HG02642 (cell line): ENCODE results near the gene SORD.
"Not testable (repeated sequence)": the region's sequence is repeated elsewhere in the genome, so short reads cannot be mapped to it uniquely, and the experiment has no call there.

ENCODE experiments used
- ATAC-seq: cut with Tn5 transposase; IDR thresholded peaks from one replicate; pipeline ENCODE4 v1.9.1; 2021; ENCODE audit warnings: mild to moderate bottlenecking; ENCODE audit not compliant: unreplicated experiment, poor library complexity

Gene SORD

DNA sequence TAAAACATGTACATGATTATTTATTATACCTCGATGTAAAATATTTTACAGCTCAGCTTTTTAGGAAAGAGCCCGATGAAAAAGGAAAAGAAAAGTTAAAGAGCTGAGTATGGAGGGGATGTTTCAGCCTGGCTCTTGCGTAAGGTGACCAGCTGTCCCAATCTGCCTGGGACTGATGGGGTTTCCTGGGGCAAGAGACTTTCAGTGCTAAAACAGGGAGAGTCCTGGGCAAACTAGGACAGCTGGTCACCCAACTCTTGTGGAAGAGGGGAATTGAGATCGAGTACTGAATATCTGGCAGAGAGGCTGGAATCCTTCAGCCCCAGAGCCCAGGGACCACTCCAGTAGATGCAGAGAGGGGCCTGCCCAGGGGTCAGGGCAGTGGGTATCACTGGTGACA, 70.0 kb downstream of the SORD start:
- no peak for ATAC-seq

DNA sequence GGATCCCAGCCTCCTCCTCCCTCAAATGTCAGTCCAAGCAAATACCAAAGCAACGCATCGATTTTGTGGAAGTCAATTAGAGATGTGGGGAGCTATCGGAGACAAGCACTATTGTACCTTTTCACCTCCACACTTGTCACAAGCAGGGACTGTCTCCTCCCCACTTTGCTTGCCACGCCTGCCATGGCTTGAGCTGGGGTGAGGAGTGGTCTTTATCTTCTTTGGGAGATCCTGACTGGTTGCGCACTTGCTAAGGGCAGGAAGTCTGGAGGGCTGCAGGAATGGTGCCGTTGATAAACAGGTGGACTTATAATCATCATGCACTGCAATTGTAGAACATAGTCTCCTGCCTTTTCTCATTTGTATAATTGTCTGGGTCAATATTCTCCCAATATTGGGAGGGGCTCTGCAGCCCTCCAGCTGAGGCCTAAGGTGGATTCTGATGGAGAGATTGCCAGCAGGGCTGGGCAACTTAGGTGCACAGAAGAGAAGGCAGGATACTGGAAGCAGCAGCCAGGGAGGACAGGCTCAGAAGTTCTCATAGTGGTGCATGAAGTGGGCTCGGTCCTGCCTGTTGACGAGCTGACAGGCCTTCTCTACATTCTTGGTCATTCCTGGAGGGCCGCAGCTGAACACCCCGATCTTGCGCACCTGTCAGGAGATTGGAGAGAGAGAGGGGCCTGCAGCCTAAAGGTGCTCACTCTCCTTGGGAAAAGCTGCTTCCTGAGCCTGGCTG, 70.8 kb downstream of the SORD start:
- ATAC-seq = no peak

DNA sequence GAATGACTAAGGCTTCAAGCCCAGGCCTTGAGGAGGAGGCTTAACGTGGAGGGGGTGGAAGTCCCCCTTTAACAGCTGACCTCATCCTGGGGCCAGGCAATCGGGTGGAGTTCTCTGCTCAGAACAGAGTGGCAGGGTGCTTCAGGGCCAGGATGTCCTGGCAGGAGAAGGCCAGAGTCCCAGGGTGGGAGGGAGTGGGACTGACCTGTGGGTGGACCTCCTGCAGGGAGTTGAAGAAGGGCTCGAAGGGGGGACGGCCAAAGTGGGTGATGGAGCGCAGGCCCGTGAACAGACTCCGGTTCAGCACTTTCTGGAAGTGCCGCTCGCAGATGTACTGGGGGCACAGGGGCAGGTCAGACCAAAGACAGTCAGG, 71.3 kb downstream of the SORD start:
- ATAC-seq = no peak

GRCh38 chr15:45095661-45096060, 72.7 kb downstream of the SORD start:
- no peak for ATAC-seq

- ATAC-seq = no peak
These were observed 74.5 kb downstream of the SORD start for GRCh38 chr15:45097466-45097865.

DNA sequence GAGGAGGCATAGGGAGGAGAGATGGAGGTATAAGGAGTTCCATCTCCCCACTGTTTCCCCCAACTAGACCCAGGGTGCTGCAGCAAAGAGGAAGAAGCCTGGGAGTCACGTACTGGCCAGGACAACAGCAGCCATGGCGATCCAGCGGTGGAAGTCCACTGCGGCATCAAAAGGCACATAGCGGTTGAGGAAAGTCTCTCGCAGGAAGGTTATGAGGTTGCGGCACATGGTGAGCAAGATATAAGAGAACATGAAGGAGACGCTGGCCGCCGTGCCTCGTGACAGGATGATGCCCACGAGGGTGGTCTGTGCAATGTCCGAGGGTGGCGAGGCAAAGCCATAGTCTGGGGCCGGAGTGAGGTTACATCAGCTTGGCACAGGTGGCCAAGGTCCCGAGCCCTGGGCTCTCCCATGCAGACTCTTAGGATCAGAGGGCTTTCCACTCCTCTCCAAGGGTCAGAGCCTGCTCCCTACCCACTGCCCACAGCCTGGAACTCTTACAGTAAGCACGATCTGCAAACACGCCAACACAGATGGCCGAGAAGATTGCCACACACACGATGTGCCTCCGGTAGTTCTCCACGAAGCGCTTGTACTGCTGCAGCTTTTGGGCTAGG, 76.7 kb downstream of the SORD start:
- ATAC-seq = no peak

DNA sequence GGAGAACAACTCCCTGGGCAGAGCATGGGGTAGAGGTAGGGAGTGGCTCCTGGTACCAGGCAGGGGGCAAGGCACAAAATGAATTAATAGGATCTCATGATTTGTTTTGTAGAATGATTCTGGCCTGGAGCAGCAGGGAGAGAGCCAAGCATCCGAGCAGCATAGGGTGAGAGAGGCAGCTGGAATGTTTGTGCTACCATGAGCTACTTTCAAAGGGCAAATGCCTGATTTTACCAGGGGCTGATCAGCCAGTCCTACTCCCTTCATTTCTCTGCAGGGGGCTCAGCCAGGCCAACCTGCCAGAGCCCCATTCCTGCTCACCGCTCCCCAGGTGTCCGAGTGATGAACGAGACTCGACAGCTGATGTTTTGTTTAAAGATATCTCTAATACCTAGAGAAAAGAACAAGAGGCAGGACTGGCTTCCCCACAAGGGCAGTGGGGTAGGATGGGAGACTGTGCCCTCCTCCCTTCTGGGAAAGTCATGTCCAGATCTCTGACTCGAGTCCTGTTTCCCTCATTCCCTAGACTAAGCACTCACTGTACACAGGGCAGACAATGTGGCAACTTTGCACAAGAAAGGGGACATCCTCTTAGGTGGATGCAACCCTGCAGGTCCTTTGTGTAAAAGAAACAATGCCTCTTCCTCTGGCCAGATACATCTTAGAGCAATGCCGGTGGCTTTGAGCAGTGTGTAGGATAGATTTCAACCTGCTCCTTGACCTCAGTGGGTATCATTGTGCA, 78.1 kb downstream of the SORD start:
- ATAC-seq = no peak

GRCh38 chr15:45101749-45102148, 78.8 kb downstream of the SORD start:
- ATAC-seq = no peak

- no peak for ATAC-seq
These were observed 79.2 kb downstream of the SORD start for GRCh38 chr15:45102226-45102625.

DNA sequence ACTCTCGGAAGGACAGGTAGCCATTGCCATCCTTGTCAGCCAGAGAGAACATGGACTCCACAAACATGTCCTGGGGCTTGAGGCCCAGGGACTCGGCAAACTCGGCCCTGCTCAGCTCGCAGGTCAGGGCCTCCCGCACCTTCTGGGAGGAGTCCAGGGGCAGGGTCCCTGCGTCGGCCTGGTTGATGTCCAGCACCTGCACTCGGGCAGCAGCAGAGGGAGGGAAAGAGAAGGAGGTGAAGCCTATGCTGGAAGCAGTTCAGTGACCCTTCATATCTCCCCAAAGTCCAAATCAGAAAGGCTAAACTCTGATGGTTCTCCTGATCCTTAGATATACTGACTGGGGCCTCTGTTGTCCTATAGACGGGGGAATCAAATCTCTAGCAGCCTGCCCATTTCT, 81.2 kb downstream of the SORD start:
- ATAC-seq = not testable (repeated sequence)

- no peak for ATAC-seq
These were observed 82.6 kb downstream of the SORD start for GRCh38 chr15:45105586-45105985.

DNA sequence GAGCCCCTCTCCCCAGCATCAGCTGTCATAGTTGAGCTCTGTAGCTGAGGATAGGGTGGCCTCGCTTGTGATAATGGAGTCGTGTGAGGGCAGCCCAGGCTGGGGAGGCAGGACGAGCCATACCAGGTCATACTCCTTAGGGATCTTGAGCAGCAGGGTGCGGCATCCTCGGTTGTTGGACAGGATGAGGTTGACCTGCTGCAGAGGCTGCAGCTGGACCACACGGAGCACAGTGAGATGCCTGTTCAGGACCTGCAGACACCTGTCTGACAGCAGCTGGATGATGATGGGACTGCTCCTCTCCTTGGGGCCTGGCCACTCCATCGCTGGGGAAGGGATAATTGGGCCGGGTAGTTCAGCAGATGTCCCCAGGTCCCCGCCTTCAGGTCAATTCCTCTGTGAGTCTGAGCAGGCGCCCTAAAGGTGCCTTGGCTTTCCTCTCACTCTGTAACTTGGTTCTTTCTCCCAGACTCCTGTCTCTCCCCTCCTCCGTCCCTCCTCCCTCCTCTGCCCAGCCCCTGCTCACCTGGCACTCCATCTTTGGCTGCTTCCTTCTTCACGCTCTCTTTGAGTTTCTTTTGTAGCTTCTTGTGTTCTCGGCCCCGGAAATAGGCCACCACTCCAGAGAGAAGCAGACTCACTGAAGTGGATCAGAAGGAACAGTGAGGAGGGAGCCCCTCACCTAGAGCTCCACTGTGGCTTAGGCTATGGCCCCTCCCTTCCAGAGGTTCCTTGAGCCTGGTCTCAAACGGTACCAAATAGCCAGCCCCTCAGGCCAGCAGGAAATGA, 83.2 kb downstream of the SORD start:
- no peak for ATAC-seq

- ATAC-seq = no peak
These were observed 85.1 kb downstream of the SORD start for GRCh38 chr15:45107941-45108630.

- no peak for ATAC-seq
These were observed 87.3 kb downstream of the SORD start for GRCh38 chr15:45110256-45110820.

DNA sequence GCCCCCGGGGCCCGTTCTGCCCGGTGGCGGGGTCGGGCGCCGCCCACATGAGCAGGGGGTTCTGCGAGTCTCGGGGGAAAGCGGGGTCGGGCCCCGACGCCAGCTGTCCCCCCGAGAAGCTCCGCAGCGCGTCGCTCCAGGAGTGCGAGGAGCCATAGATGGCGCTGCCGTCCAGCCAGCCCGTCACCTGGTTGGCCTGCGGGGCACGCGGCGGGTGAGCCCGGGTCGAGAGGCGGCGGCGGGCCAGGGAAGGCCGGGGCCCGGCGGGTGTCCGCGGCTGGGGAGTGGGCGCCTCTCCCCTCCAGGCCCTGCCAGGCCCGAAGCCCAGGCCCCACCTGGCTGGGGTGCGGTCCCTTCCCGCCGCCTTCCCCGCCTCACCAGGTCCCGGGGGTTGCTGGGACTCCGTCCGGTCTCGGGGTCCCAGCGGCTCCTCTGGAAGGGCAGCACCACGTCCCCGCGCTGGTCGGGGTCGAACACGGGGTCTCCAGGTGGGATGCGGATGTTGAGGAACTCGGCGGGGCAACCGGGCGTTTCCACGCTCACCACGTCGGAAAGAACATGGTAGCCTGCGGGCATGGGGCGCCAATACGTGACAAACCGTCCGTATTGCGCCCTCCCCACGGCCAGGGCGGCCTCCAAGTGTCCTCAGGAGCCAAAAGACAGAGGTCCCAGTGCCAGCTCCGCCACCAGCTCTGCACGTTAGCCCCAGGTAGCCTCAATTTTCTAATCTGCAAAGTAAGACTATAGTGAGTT, 88.6 kb downstream of the SORD start:
- ATAC-seq = no peak

GRCh38 chr15:45112143-45112590, 89.2 kb downstream of the SORD start:
- no peak for ATAC-seq

- no peak for ATAC-seq
These were observed 89.8 kb downstream of the SORD start for GRCh38 chr15:45112591-45113379.

GRCh38 chr15:45113380-45113990, 90.5 kb downstream of the SORD start:
- ATAC-seq = no peak
